Activated CD4-positive, alpha-beta memory T cell treated with anti-CD3 and anti-CD28 coated beads, Interleukin-2, amount 10 ng/mL, durations not matched to agents 7 days and 5 days (primary cell): ENCODE results near the gene EXOSC2. TPM values are rescaled to one million over a fixed set of nuclear protein-coding genes. Genes with fewer than 3 reads are reported as not detected.

Experiments
- CTCF ChIA-PET: fragments of 350-600 bp; sonication (Branson Sonifier 250); formaldehyde crosslinking; loops from one replicate; lab custom pipeline; 2021; ENCODE audit warnings: antibody characterized with exemption, inconsistent platforms; lab: Charles Lee
- POLR2A ChIA-PET: fragments of 350-600 bp; sonication (Branson Sonifier 250); formaldehyde crosslinking; loops from one replicate; lab custom pipeline; 2021; ENCODE audit warnings: antibody characterized with exemption; lab: Charles Lee
- DNase-seq: peaks from one replicate; pipeline ENCODE4 v3.0.0-alpha.2; 2020
- H3K27ac Mint-ChIP-seq: one replicate; pipeline ENCODE4 v1.8.0; 2021; ENCODE audit warnings: mild to moderate bottlenecking, mixed read lengths
- H3K27me3 Mint-ChIP-seq: one replicate; pipeline ENCODE4 v1.8.0; 2021; ENCODE audit warnings: mixed read lengths
- H3K36me3 Mint-ChIP-seq: one replicate; pipeline ENCODE4 v1.8.0; 2021; ENCODE audit warnings: low read depth, mixed read lengths
- H3K4me1 Mint-ChIP-seq: one replicate; pipeline ENCODE4 v1.8.0; 2021; ENCODE audit warnings: mixed read lengths
- H3K4me3 Mint-ChIP-seq: one replicate; pipeline ENCODE4 v1.8.0; 2021; ENCODE audit warnings: mild to moderate bottlenecking, mixed read lengths
- H3K9me3 Mint-ChIP-seq: one replicate; pipeline ENCODE4 v1.8.0; 2021; ENCODE audit warnings: mixed read lengths
- total RNA-seq, 2 experiments: library from RNA; stranded (reverse); gene quantifications; one replicate each; pipeline ENCODE4 v1.2.3, GENCODE V29; 2021

EXOSC2 gene
- 10 to 100 TPM; 45.2 to 48.7 TPM for total RNA-seq

GRCh38 chr9:130693426-130694191 lies at the start of gene EXOSC2:
Gene EXOSC2 (plus strand): TSS chr9:130693780. CDS start chr9:130693792, 12 bp downstream.
- peaks cover 55% of the 10 kb centered on the region for H3K4me1 Mint-ChIP-seq
- peak within 1 kb of the TSS; percentile 89 for H3K4me3 Mint-ChIP-seq
- H3K27me3 Mint-ChIP-seq: no peaks in the 10 kb centered on the region
- peaks cover 36% of the 10 kb centered on the region for H3K36me3 Mint-ChIP-seq
- H3K9me3 Mint-ChIP-seq: peaks cover 6% of the 10 kb centered on the region
- DNase-seq: peak; percentile 99
- CTCF ChIA-PET: interaction anchor here (0.8 to 2.9 kb wide), 10 partner anchors 8 to 233 kb away, joined by 3 to 20 read pairs (median 6); partner anchors contain the start of gene FUBP3
- POLR2A ChIA-PET: interaction anchor here (0.7 to 5.1 kb wide), 13 partner anchors 8 to 956 kb away, joined by 3 to 48 read pairs (median 5); partner anchors contain the start of genes FUBP3 and NUP214
- peak within 1 kb of the TSS; percentile 85 for H3K27ac Mint-ChIP-seq

GRCh38 chr9:130651221-130651620 lies 42.4 kb upstream of the EXOSC2 start:
- Mint-ChIP-seq H3K4me1 (no peaks in the 10 kb centered on the region), H3K27ac (no peak overlapping the region), H3K9me3 (no peaks in the 10 kb centered on the region), H3K4me3 (no peak overlapping the region), H3K27me3 (peaks cover 20% of the 10 kb centered on the region), H3K36me3 (no peaks in the 10 kb centered on the region)
- ChIA-PET CTCF (interaction anchor here (1.1 kb wide), 1 partner anchor 31 kb away, joined by 3 read pairs; no protein-coding TSS in a partner anchor), POLR2A (no interaction called here)
- no peak for DNase-seq

- Mint-ChIP-seq H3K36me3 (no peaks in the 10 kb centered on the region), H3K4me3 (no peak overlapping the region), H3K4me1 (no peaks in the 10 kb centered on the region), H3K27me3 (peaks cover 25% of the 10 kb centered on the region), H3K27ac (no peak overlapping the region), H3K9me3 (no peaks in the 10 kb centered on the region)
- DNase-seq: no peak
- ChIA-PET CTCF (no interaction called here), POLR2A (no interaction called here)
Measured at GRCh38 chr9:130651752-130652151, 41.8 kb upstream of the EXOSC2 start.

- DNase-seq: no peak
- Mint-ChIP-seq H3K4me1 (peaks cover 3% of the 10 kb centered on the region), H3K4me3 (no peak overlapping the region), H3K27ac (no peak overlapping the region), H3K27me3 (peaks cover 41% of the 10 kb centered on the region), H3K36me3 (no peaks in the 10 kb centered on the region), H3K9me3 (no peaks in the 10 kb centered on the region)
- ChIA-PET POLR2A (no interaction called here), CTCF (no interaction called here)
Measured at GRCh38 chr9:130654879-130655278, 38.7 kb upstream of the EXOSC2 start.

GRCh38 chr9:130658893-130659698 lies 34.5 kb upstream of the EXOSC2 start:
- H3K4me3 Mint-ChIP-seq: no peak overlapping the region
- H3K9me3 Mint-ChIP-seq: no peaks in the 10 kb centered on the region
- H3K27me3 Mint-ChIP-seq: peaks cover 65% of the 10 kb centered on the region
- H3K36me3 Mint-ChIP-seq: no peaks in the 10 kb centered on the region
- no peak for DNase-seq
- peaks cover 7% of the 10 kb centered on the region for H3K4me1 Mint-ChIP-seq
- H3K27ac Mint-ChIP-seq: no peak overlapping the region
- POLR2A ChIA-PET: no interaction called here
- CTCF ChIA-PET: no interaction called here

GRCh38 chr9:130659699-130660248 lies 33.8 kb upstream of the EXOSC2 start:
- ChIA-PET CTCF (no interaction called here), POLR2A (no interaction called here)
- no peaks in the 10 kb centered on the region for H3K36me3 Mint-ChIP-seq
- no peak overlapping the region for H3K27ac Mint-ChIP-seq
- H3K4me3 Mint-ChIP-seq: no peak overlapping the region
- no peaks in the 10 kb centered on the region for H3K9me3 Mint-ChIP-seq
- DNase-seq: no peak
- H3K27me3 Mint-ChIP-seq: peaks cover 70% of the 10 kb centered on the region
- peaks cover 7% of the 10 kb centered on the region for H3K4me1 Mint-ChIP-seq

GRCh38 chr9:130660326-130660682 lies 33.3 kb upstream of the EXOSC2 start:
- POLR2A ChIA-PET: no interaction called here

GRCh38 chr9:130660683-130661450 lies 32.7 kb upstream of the EXOSC2 start:
- no peaks in the 10 kb centered on the region for H3K36me3 Mint-ChIP-seq
- peaks cover 68% of the 10 kb centered on the region for H3K27me3 Mint-ChIP-seq
- H3K4me1 Mint-ChIP-seq: peaks cover 11% of the 10 kb centered on the region
- no peaks in the 10 kb centered on the region for H3K9me3 Mint-ChIP-seq
- no peak overlapping the region for H3K27ac Mint-ChIP-seq
- H3K4me3 Mint-ChIP-seq: no peak overlapping the region
- DNase-seq: no peak
- ChIA-PET POLR2A (no interaction called here), CTCF (no interaction called here)

More at GRCh38 chr9:130660326-130660682, 33.3 kb upstream of the EXOSC2 start:
- H3K4me3 Mint-ChIP-seq: no peak overlapping the region
- H3K27me3 Mint-ChIP-seq: peaks cover 70% of the 10 kb centered on the region
- no peak overlapping the region for H3K27ac Mint-ChIP-seq
- DNase-seq: no peak
- no peaks in the 10 kb centered on the region for H3K9me3 Mint-ChIP-seq
- H3K36me3 Mint-ChIP-seq: no peaks in the 10 kb centered on the region
- peaks cover 8% of the 10 kb centered on the region for H3K4me1 Mint-ChIP-seq
- CTCF ChIA-PET: no interaction called here

GRCh38 chr9:130661451-130662098 lies 32.0 kb upstream of the EXOSC2 start:
- Mint-ChIP-seq H3K4me1 (peaks cover 13% of the 10 kb centered on the region), H3K4me3 (no peak overlapping the region), H3K27ac (no peak overlapping the region), H3K27me3 (peaks cover 66% of the 10 kb centered on the region), H3K9me3 (no peaks in the 10 kb centered on the region), H3K36me3 (no peaks in the 10 kb centered on the region)
- ChIA-PET CTCF (no interaction called here), POLR2A (interaction anchor here (1.0 kb wide), 1 partner anchor 8 kb away, joined by 3 read pairs; no protein-coding TSS in a partner anchor)
- no peak for DNase-seq

GRCh38 chr9:130662099-130662969 lies 31.2 kb upstream of the EXOSC2 start:
- Mint-ChIP-seq H3K36me3 (no peaks in the 10 kb centered on the region), H3K27me3 (peaks cover 68% of the 10 kb centered on the region), H3K4me3 (no peak overlapping the region), H3K4me1 (peaks cover 14% of the 10 kb centered on the region), H3K27ac (peak overlapping the region; percentile 47), H3K9me3 (no peaks in the 10 kb centered on the region)
- ChIA-PET POLR2A (interaction anchor here (1.0 kb wide), 1 partner anchor 9 kb away, joined by 3 read pairs; no protein-coding TSS in a partner anchor), CTCF (no interaction called here)
- no peak for DNase-seq

GRCh38 chr9:130662970-130663257 lies 30.7 kb upstream of the EXOSC2 start:
- Mint-ChIP-seq H3K27me3 (peaks cover 69% of the 10 kb centered on the region), H3K36me3 (no peaks in the 10 kb centered on the region), H3K9me3 (no peaks in the 10 kb centered on the region), H3K4me3 (no peak overlapping the region), H3K4me1 (peaks cover 14% of the 10 kb centered on the region), H3K27ac (no peak overlapping the region)
- ChIA-PET POLR2A (no interaction called here), CTCF (no interaction called here)
- DNase-seq: no peak
